Activated CD8-positive, alpha-beta T cell treated with anti-CD3 and anti-CD28 coated beads for 36 hours (primary cell): ENCODE measurements around the gene TRNT1. TPM values are rescaled to one million over a fixed set of nuclear protein-coding genes. Genes with fewer than 3 reads are reported as not detected.

Experiments
- ATAC-seq: fragments of 200-7000 bp; cut with Tn5 transposase; one replicate; pipeline ENCODE4 v1.10.0; 2021; ENCODE audit warnings: mild to moderate bottlenecking, moderate library complexity
- CTCF ChIA-PET: fragments of 350-600 bp; sonication (Branson Sonifier 250); formaldehyde crosslinking; loops from one replicate; lab custom pipeline; 2021; ENCODE audit warnings: antibody characterized with exemption; lab: Charles Lee
- POLR2A ChIA-PET: fragments of 350-600 bp; sonication (Branson Sonifier 250); formaldehyde crosslinking; loops from one replicate; lab custom pipeline; 2021; ENCODE audit warnings: antibody characterized with exemption; lab: Charles Lee
- DNase-seq: peaks from one replicate; pipeline ENCODE4 v3.0.0-alpha.2; 2020
- H3K27ac Mint-ChIP-seq: one replicate; pipeline ENCODE4 v1.8.0; 2021; ENCODE audit warnings: mild to moderate bottlenecking, mixed read lengths
- H3K27me3 Mint-ChIP-seq: one replicate; pipeline ENCODE4 v1.8.0; 2021; ENCODE audit warnings: mixed read lengths
- H3K36me3 Mint-ChIP-seq: one replicate; pipeline ENCODE4 v1.8.0; 2021; ENCODE audit warnings: low read depth, mixed read lengths
- H3K4me1 Mint-ChIP-seq: one replicate; pipeline ENCODE4 v1.8.0; 2021; ENCODE audit warnings: low read depth, mixed read lengths
- H3K4me3 Mint-ChIP-seq: one replicate; pipeline ENCODE4 v1.8.0; 2021; ENCODE audit warnings: mild to moderate bottlenecking, moderate library complexity, mixed read lengths
- H3K9me3 Mint-ChIP-seq: one replicate; pipeline ENCODE4 v1.8.0; 2021; ENCODE audit warnings: mixed read lengths
- intact Hi-C: fragments of 100-400 bp; cut with micrococcal nuclease; formaldehyde crosslinking; loops from one replicate; pipeline ENCODE4 v1.10.0; 2022
- total RNA-seq, 2 experiments: library from RNA; stranded (reverse); gene quantifications; one replicate each; pipeline ENCODE4 v1.2.3, GENCODE V29; 2021
- TF ChIP-seq, protein P1 (sequence below): fragments of 200-600 bp; IDR thresholded peaks from one replicate; pipeline ENCODE4 v1.8.0; 2022; ENCODE audit warnings: antibody characterized with exemption, mild to moderate bottlenecking

TRNT1 gene
- total RNA-seq, 2 experiments from 2014 or later = 44.9 to 45.8 TPM

DNA sequence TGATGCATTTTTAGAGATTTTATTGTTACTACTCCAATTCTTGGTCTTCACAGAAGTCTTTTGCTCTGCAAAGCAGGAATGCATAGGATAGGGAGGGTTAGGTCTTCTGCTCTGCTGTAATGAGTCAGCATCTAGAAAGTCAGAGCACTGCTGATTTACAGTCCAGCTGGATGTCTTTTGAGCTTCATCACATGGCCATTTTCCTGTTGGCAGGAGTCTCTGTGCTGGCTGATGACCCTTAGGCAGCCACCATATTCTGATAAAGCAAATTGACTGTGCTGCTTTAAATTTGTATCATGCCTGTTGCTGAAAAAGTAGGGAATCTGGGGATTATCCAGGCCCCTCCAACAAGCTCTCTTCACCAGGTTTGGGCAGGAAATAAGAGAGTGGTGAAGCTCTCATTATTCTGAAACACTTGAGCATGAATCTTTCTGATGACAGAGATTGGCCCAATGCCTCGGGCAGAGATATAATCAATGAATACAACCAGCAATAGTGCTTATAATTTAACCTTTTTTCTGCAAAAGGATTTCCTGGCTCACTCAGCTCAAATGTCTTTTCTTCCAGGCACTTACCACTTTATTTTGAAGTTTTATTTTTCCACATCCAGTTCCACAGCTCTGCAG lies 62.5 kb downstream of the TRNT1 start:
- POLR2A ChIA-PET = no interaction called here
- ATAC-seq (no peak), DNase-seq (no peak)
- H3K36me3 Mint-ChIP-seq = no peaks in the 10 kb centered on the region
- intact Hi-C loops = no loop called here
- TF ChIP-seq, protein P1, sequence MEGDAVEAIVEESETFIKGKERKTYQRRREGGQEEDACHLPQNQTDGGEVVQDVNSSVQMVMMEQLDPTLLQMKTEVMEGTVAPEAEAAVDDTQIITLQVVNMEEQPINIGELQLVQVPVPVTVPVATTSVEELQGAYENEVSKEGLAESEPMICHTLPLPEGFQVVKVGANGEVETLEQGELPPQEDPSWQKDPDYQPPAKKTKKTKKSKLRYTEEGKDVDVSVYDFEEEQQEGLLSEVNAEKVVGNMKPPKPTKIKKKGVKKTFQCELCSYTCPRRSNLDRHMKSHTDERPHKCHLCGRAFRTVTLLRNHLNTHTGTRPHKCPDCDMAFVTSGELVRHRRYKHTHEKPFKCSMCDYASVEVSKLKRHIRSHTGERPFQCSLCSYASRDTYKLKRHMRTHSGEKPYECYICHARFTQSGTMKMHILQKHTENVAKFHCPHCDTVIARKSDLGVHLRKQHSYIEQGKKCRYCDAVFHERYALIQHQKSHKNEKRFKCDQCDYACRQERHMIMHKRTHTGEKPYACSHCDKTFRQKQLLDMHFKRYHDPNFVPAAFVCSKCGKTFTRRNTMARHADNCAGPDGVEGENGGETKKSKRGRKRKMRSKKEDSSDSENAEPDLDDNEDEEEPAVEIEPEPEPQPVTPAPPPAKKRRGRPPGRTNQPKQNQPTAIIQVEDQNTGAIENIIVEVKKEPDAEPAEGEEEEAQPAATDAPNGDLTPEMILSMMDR = no peak
- H3K4me3 Mint-ChIP-seq = no peak overlapping the region
- H3K9me3 Mint-ChIP-seq = peaks cover 15% of the 10 kb centered on the region
- H3K4me1 Mint-ChIP-seq = peaks cover 30% of the 10 kb centered on the region
- no peak overlapping the region for H3K27ac Mint-ChIP-seq
- no peaks in the 10 kb centered on the region for H3K27me3 Mint-ChIP-seq
- CTCF ChIA-PET = interaction anchor here (0.8 to 4.1 kb wide), 5 partner anchors 10 to 809 kb away, joined by 3 to 22 read pairs (median 5); partner anchors contain the start of gene CRBN

DNA sequence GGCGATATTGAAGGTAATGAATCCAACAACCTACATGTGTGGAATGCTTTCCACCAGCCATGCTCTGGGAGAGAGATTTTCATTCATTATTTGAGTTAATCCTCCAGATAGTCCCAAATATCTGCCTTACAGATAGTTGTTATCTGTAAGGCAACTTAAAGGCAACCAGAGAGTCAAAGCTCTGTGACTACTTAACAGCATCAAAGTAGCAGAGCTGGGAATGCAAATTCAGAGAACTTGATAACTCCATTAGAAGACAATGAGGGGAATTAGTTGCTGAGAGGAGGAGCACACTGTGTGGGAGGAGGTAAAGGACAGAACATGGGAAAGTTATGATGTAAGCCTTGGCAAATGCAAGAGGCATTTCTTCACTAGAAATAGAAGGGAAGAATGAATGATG lies 63.2 kb downstream of the TRNT1 start:
- H3K27me3 Mint-ChIP-seq = no peaks in the 10 kb centered on the region
- peaks cover 15% of the 10 kb centered on the region for H3K9me3 Mint-ChIP-seq
- peaks cover 30% of the 10 kb centered on the region for H3K4me1 Mint-ChIP-seq
- ATAC-seq = no peak
- ChIA-PET POLR2A (no interaction called here), CTCF (interaction anchor here (1.2 to 4.1 kb wide), 5 partner anchors 9 to 809 kb away, joined by 3 to 22 read pairs (median 5); partner anchors contain the start of gene CRBN)
- no peaks in the 10 kb centered on the region for H3K36me3 Mint-ChIP-seq
- no peak overlapping the region for H3K4me3 Mint-ChIP-seq
- no peak for DNase-seq
- TF ChIP-seq, protein P1 = no peak
- intact Hi-C loops = no loop called here
- H3K27ac Mint-ChIP-seq = no peak overlapping the region

- TF ChIP-seq, protein P1 = no peak
- no peak for DNase-seq
- POLR2A ChIA-PET = interaction anchor here (1.1 kb wide), 1 partner anchor 9 kb away, joined by 4 read pairs; no protein-coding TSS in a partner anchor
- no peak overlapping the region for H3K4me3 Mint-ChIP-seq
- peak; percentile 60 for ATAC-seq
- H3K36me3 Mint-ChIP-seq = no peaks in the 10 kb centered on the region
- peak overlapping the region; percentile 81 for H3K27ac Mint-ChIP-seq
- CTCF ChIA-PET = interaction anchor here (1.4 to 4.1 kb wide), 4 partner anchors 10 to 807 kb away, joined by 4 to 22 read pairs (median 6); partner anchors contain the start of gene CRBN
- intact Hi-C loops = no loop called here
- peaks cover 30% of the 10 kb centered on the region for H3K4me1 Mint-ChIP-seq
- H3K9me3 Mint-ChIP-seq = peaks cover 4% of the 10 kb centered on the region
- no peaks in the 10 kb centered on the region for H3K27me3 Mint-ChIP-seq
Measured at GRCh38 chr3:3191675-3192285, 65.0 kb downstream of the TRNT1 start.

DNA sequence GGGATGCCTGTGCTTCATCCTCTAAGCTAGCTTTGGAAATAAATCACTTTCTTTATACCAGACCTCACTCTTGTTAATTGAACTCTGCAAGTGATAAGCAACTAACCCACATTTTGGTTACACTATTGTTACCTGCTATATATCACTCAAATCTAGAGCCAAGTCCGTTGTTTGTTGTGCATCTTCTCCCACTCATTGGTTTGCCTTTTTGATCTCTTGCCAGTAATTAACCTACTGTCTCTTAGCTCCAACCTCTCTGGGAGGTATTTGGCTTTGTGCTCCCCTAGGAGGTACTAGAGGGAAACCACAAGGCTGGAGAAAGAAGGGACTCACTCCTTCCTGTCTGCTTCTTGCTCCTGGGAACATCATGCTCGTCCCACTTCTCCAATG lies 65.5 kb downstream of the TRNT1 start:
- H3K27ac Mint-ChIP-seq = peak overlapping the region; percentile 81
- H3K4me3 Mint-ChIP-seq = no peak overlapping the region
- CTCF ChIA-PET = interaction anchor here (1.4 to 4.1 kb wide), 3 partner anchors 9 to 15 kb away, joined by 4 to 22 read pairs (median 6); partner anchors contain the start of gene CRBN
- intact Hi-C loops = no loop called here
- ATAC-seq (peak; percentile 49), DNase-seq (no peak)
- H3K9me3 Mint-ChIP-seq = peaks cover 1% of the 10 kb centered on the region
- no peaks in the 10 kb centered on the region for H3K36me3 Mint-ChIP-seq
- H3K27me3 Mint-ChIP-seq = no peaks in the 10 kb centered on the region
- TF ChIP-seq, protein P1 = no peak
- POLR2A ChIA-PET = interaction anchor here (1.1 kb wide), 1 partner anchor 9 kb away, joined by 4 read pairs; no protein-coding TSS in a partner anchor
- peaks cover 30% of the 10 kb centered on the region for H3K4me1 Mint-ChIP-seq

DNA sequence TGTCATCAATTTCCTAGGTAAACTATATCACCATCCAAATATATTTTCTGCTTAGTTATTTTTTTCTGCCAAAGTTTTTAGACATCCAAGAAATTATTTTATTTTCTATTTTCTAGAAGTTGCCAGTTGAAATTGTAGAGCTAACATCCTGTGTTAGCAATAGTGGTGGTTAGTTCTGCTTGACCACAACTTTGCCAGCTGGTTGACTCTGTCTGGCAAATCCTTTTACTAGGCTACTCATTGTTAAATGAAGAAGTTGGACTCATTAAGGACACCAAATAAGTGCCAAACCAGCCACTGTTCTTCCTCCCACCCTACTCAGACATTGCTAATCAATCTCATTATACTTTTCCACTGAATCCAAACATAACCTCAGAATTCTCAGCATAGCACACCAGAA lies 68.1 kb downstream of the TRNT1 start:
- Mint-ChIP-seq H3K4me1 (peaks cover 24% of the 10 kb centered on the region), H3K27ac (no peak overlapping the region), H3K4me3 (no peak overlapping the region), H3K36me3 (no peaks in the 10 kb centered on the region), H3K27me3 (no peaks in the 10 kb centered on the region), H3K9me3 (no peaks in the 10 kb centered on the region)
- TF ChIP-seq, protein P1 = no peak
- CTCF ChIA-PET = no interaction called here
- ATAC-seq (no peak), DNase-seq (no peak)
- intact Hi-C loops = loop anchor here (5.0 kb wide), 1 partner anchor 1097 kb away; no protein-coding TSS in a partner anchor
- POLR2A ChIA-PET = no interaction called here
